OCI-LY3 (cell line): ENCODE data around the gene MRPL52.
"Not testable (repeated sequence)": the region's sequence is repeated elsewhere in the genome, so short reads cannot be mapped to it uniquely, and the experiment has no call there.

ENCODE experiments used
- H2AFZ ChIP-seq: fragments of 200-600, 300-600 bp; shearing (Covaris generic); 2 replicates; pipeline ENCODE4 v1.6.0; 2014; ENCODE audit warnings: antibody characterized with exemption, low read depth, low read length
- H3K27ac ChIP-seq: fragments of 200-600, 300-600 bp; sonication (generic); 2 replicates; pipeline ENCODE4 v1.5.1; 2014; ENCODE audit warnings: mild to moderate bottlenecking, low read length, moderate library complexity, mixed read lengths
- H3K27me3 ChIP-seq: fragments of 200-600, 300-600 bp; sonication (generic); 2 replicates; pipeline ENCODE4 v1.6.1; 2014; ENCODE audit warnings: low read depth, low read length, mixed read lengths
- H3K36me3 ChIP-seq: fragments of 200-600, 300-600 bp; sonication (generic); replicated peaks from 2 replicates; pipeline ENCODE3; 2014; ENCODE audit warnings: low read depth, low read length, mixed read lengths
- H3K4me1 ChIP-seq: fragments of 300-600, 200-600 bp; sonication (generic); 2 replicates; pipeline ENCODE4 v1.6.1; 2014; ENCODE audit warnings: low read length, mixed read lengths
- H3K4me2 ChIP-seq: fragments of 200-600, 300-600 bp; sonication (generic); 2 replicates; pipeline ENCODE4 v1.6.1; 2014; ENCODE audit warnings: low read length, mixed read lengths
- H3K4me3 ChIP-seq: fragments of 300-600, 200-600 bp; sonication (generic); 2 replicates; pipeline ENCODE4 v1.5.1; 2014; ENCODE audit warnings: antibody characterized with exemption, mild to moderate bottlenecking, low read length, moderate library complexity
- H3K79me2 ChIP-seq: fragments of 300-600, 200-600 bp; shearing (Covaris generic); 2 replicates; pipeline ENCODE4 v1.6.1; 2014; ENCODE audit warnings: mild to moderate bottlenecking, low read length, mixed read lengths
- H3K9ac ChIP-seq: fragments of 300-600, 200-600 bp; shearing (Covaris generic); 2 replicates; pipeline ENCODE4 v1.6.0; 2014; ENCODE audit warnings: mild to moderate bottlenecking, low read length, moderate library complexity
- H3K9me3 ChIP-seq: fragments of 200-600, 300-600 bp; shearing (Covaris generic); 2 replicates; pipeline ENCODE4 v1.6.1; 2014; ENCODE audit warnings: low read length, mixed read lengths; ENCODE audit not compliant: insufficient read depth
- H4K20me1 ChIP-seq: fragments of 200-600, 300-600 bp; sonication (generic); 2 replicates; pipeline ENCODE4 v1.6.1; 2016; ENCODE audit warnings: low read length, mixed read lengths; ENCODE audit not compliant: insufficient read depth
- EZH2phosphoT487 ChIP-seq: fragments of 200-600 bp; shearing (Covaris generic); IDR thresholded peaks from 2 replicates; pipeline ENCODE4 v1.6.1; 2018; ENCODE audit warnings: antibody characterized with exemption, mixed run types, low read depth
- TF ChIP-seq, protein P1 (sequence below): fragments of 200-600, 300-600 bp; sonication (generic); IDR thresholded peaks from 2 replicates; pipeline ENCODE4 v1.5.1; 2014; ENCODE audit warnings: antibody characterized with exemption, low read length, low read depth

Gene MRPL52

GRCh38 chr14:22850944-22851764 lies 21.5 kb downstream of the MRPL52 start:
- H3K4me1 ChIP-seq: peaks cover 4% of the 10 kb centered on the region

DNA sequence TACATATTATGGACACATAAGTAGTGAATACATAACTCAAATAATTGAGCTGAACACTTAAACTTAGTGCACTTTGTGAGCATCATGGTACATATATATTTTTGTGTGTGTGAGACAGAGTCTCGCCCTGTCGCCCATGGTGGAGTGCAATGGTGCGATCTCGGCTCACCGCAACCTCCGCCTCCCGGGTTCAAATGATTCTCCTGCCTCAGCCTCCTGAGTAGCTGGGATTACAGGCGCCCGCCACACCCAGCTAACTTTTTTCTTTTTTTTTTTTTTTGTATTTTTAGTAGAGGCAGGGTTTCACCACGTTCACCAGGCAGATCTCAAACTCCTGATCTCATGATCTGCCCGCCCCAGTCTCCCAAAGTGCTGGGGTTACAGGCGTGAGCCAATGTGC lies 22.5 kb downstream of the MRPL52 start:
- H2AFZ ChIP-seq, H3K27ac ChIP-seq, H3K79me2 ChIP-seq, H3K4me2 ChIP-seq, H4K20me1 ChIP-seq, H3K4me1 ChIP-seq, H3K27me3 ChIP-seq, H3K9me3 ChIP-seq, H3K9ac ChIP-seq, H3K4me3 ChIP-seq, H3K36me3 ChIP-seq: not testable (repeated sequence)

More at GRCh38 chr14:22850944-22851764, 21.5 kb downstream of the MRPL52 start:
- Histone ChIP-seq H3K9me3 (no peaks in the 10 kb centered on the region), H3K9ac (no peak overlapping the region), H3K79me2 (no peaks in the 10 kb centered on the region), H4K20me1 (no peaks in the 10 kb centered on the region), H3K4me3 (no peak overlapping the region), H2AFZ (no peak overlapping the region), H3K36me3 (no peaks in the 10 kb centered on the region), H3K27me3 (no peaks in the 10 kb centered on the region), H3K27ac (no peak overlapping the region), H3K4me2 (no peak overlapping the region)
- TF ChIP-seq, protein P1, sequence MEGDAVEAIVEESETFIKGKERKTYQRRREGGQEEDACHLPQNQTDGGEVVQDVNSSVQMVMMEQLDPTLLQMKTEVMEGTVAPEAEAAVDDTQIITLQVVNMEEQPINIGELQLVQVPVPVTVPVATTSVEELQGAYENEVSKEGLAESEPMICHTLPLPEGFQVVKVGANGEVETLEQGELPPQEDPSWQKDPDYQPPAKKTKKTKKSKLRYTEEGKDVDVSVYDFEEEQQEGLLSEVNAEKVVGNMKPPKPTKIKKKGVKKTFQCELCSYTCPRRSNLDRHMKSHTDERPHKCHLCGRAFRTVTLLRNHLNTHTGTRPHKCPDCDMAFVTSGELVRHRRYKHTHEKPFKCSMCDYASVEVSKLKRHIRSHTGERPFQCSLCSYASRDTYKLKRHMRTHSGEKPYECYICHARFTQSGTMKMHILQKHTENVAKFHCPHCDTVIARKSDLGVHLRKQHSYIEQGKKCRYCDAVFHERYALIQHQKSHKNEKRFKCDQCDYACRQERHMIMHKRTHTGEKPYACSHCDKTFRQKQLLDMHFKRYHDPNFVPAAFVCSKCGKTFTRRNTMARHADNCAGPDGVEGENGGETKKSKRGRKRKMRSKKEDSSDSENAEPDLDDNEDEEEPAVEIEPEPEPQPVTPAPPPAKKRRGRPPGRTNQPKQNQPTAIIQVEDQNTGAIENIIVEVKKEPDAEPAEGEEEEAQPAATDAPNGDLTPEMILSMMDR: no peak
- no peak for TF ChIP-seq EZH2phosphoT487

DNA sequence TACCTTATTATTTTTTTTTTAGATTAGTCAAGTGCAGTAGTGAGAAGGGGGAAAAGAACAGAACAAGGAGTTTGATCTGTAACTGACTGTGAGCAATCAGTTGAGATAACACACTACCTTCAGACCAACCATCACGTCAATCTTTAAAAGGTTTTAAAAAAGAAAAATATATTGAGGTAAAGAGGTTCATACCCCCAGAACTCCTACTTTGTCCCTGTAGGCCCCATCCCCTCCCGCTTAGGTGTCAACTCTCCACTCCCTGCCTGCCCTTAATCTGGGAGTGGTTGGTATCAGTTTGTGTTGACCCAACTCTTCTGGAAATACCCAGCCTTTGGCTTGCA lies 22.9 kb downstream of the MRPL52 start:
- Histone ChIP-seq H3K27ac (no peak overlapping the region), H3K4me2 (peak overlapping the region; percentile 100), H3K79me2 (no peaks in the 10 kb centered on the region), H3K9ac (peak overlapping the region; percentile 97; the same call in 1 of the 2 replicates), H3K36me3 (no peaks in the 10 kb centered on the region), H3K9me3 (no peaks in the 10 kb centered on the region), H3K4me1 (peaks cover 4% of the 10 kb centered on the region), H2AFZ (peak overlapping the region; percentile 94), H3K4me3 (peak overlapping the region; percentile 93; the same call in 1 of the 2 replicates), H4K20me1 (no peaks in the 10 kb centered on the region), H3K27me3 (no peaks in the 10 kb centered on the region)
- TF ChIP-seq, protein P1: no peak
- no peak for TF ChIP-seq EZH2phosphoT487

- Histone ChIP-seq H4K20me1 (no peaks in the 10 kb centered on the region), H3K27me3 (no peaks in the 10 kb centered on the region), H3K4me2 (peak overlapping the region; percentile 100), H3K4me3 (peak overlapping the region; percentile 93), H3K36me3 (no peaks in the 10 kb centered on the region), H3K27ac (peak overlapping the region; percentile 62), H2AFZ (peak overlapping the region; percentile 94), H3K79me2 (no peaks in the 10 kb centered on the region), H3K9ac (peak overlapping the region; percentile 97), H3K9me3 (no peaks in the 10 kb centered on the region), H3K4me1 (peaks cover 4% of the 10 kb centered on the region)
- TF ChIP-seq EZH2phosphoT487: no peak
- TF ChIP-seq, protein P1: peak; percentile 82
These were observed 23.5 kb downstream of the MRPL52 start for GRCh38 chr14:22852940-22853767.

DNA sequence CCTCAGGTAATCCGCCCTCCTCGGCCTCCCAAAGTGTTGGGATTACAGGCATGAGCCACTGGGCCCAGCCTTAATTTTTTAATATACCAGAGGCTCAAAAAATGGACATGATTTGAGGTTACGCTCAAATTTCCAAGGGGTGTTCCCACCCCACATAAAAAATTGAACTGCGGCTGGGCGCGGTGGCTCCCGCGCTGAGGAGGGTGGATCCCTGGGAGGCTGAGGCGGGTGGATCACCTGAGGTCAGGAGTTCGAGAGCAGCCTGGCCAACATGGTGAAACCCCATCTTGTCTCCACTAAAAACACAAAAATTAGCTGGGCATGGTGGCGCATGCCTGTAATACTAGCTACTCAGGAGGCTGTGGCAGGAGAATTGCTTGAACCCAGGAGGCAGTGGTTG lies 24.6 kb downstream of the MRPL52 start:
- H3K4me2 ChIP-seq, H3K9me3 ChIP-seq, H3K27me3 ChIP-seq, H2AFZ ChIP-seq, H3K79me2 ChIP-seq, H4K20me1 ChIP-seq, H3K27ac ChIP-seq, H3K36me3 ChIP-seq, H3K9ac ChIP-seq, H3K4me3 ChIP-seq: not testable (repeated sequence)
- peaks cover 12% of the 10 kb centered on the region for H3K4me1 ChIP-seq
